ENCODE results near the gene TMEM141. TPM values are rescaled to one million over a fixed set of nuclear protein-coding genes. Genes with fewer than 3 reads are reported as not detected.
A peak's percentile ranks its signal among the peaks of the same experiment; 100 is the strongest.
"Not testable (repeated sequence)": the region's sequence is repeated elsewhere in the genome, so short reads cannot be mapped to it uniquely, and the experiment has no call there.

The TMEM141 gene
- polyA plus RNA-seq, 1 donor = 324 TPM

- H3K27ac ChIP-seq (ENCODE audit: low read length) = no peak overlapping the region
Observed at GRCh38 chr9:136786451-136786850, 4.7 kb upstream of the TMEM141 start.

DNA sequence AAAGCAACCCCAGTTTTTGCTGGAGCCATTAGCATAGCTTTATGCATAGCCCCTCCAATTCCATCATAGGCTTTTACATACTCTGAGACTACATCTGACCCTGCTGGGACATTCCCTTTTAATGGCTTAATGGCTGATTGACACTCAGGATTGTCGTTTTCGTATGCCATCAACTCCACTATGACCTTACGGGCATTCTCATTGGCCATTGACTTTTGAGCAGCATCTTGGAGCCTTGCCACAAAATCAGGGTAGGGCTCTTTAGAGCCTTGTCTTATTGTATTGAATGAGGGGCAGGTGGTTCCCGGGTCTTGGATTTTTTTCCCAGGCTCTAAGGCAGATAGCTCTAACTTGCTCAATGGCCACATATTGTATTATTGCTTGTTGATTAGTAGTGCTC is 4.2 kb upstream of the TMEM141 start:
- peaks cover 33% of the 10 kb centered on the region for H3K4me1 ChIP-seq (ENCODE audit: control insufficient read depth, insufficient read depth, low read length)
- H3K27me3 ChIP-seq (ENCODE audit: control insufficient read depth, insufficient read depth, low read length); DNase-seq; H3K9me3 ChIP-seq (ENCODE audit: control insufficient read depth, low read depth, low read length); H3K36me3 ChIP-seq (ENCODE audit: control insufficient read depth, insufficient read depth, low read length); H3K4me3 ChIP-seq (ENCODE audit: low read length); H3K27ac ChIP-seq (ENCODE audit: low read length): not testable (repeated sequence)
- WGBS (ENCODE audit: insufficient coverage, low lambda C conversion rate) = no CpG with 5 or more reads among the region's 4 CpGs

More at GRCh38 chr9:136786451-136786850, 4.7 kb upstream of the TMEM141 start:
- Histone ChIP-seq H3K9me3 (ENCODE audit: control insufficient read depth, low read depth, low read length) (no peaks in the 10 kb centered on the region), H3K4me1 (ENCODE audit: control insufficient read depth, insufficient read depth, low read length) (peaks cover 32% of the 10 kb centered on the region), H3K36me3 (ENCODE audit: control insufficient read depth, insufficient read depth, low read length) (no peaks in the 10 kb centered on the region), H3K4me3 (ENCODE audit: low read length) (no peak overlapping the region), H3K27me3 (ENCODE audit: control insufficient read depth, insufficient read depth, low read length) (no peaks in the 10 kb centered on the region)
- no peak for DNase-seq
- 70% methylated on average over 2 of the region's 10 CpGs for WGBS (ENCODE audit: insufficient coverage, low lambda C conversion rate)

- no peaks in the 10 kb centered on the region for H3K27me3 ChIP-seq (ENCODE audit: control insufficient read depth, insufficient read depth, low read length)
- peak in 1 of 2 donors; percentile 77 for DNase-seq
- peaks cover 6% of the 10 kb centered on the region for H3K36me3 ChIP-seq (ENCODE audit: control insufficient read depth, insufficient read depth, low read length)
- H3K4me1 ChIP-seq (ENCODE audit: control insufficient read depth, insufficient read depth, low read length) = peaks cover 42% of the 10 kb centered on the region
- no peaks in the 10 kb centered on the region for H3K9me3 ChIP-seq (ENCODE audit: control insufficient read depth, low read depth, low read length)
- H3K4me3 ChIP-seq (ENCODE audit: low read length) = peak overlapping the region; percentile 8
- 23% methylated on average over 3 of the region's 21 CpGs for WGBS (ENCODE audit: insufficient coverage, low lambda C conversion rate)
- H3K27ac ChIP-seq (ENCODE audit: low read length) = peak overlapping the region; percentile 74
Observed at GRCh38 chr9:136787690-136788400, 3.3 kb upstream of the TMEM141 start.

GRCh38 chr9:136788644-136789522 is 2.3 kb upstream of the TMEM141 start:
- Histone ChIP-seq H3K4me1 (ENCODE audit: control insufficient read depth, insufficient read depth, low read length) (peaks cover 51% of the 10 kb centered on the region), H3K27ac (ENCODE audit: low read length) (peak overlapping the region; percentile 96), H3K4me3 (ENCODE audit: low read length) (peak overlapping the region; percentile 8)
- H3K27me3 ChIP-seq (ENCODE audit: control insufficient read depth, insufficient read depth, low read length); H3K9me3 ChIP-seq (ENCODE audit: control insufficient read depth, low read depth, low read length); H3K36me3 ChIP-seq (ENCODE audit: control insufficient read depth, insufficient read depth, low read length): not testable (repeated sequence)
- DNase-seq = peak in 1 of 2 donors; percentile 86
- 10% methylated on average over 4 of the region's 27 CpGs for WGBS (ENCODE audit: insufficient coverage, low lambda C conversion rate)

DNA sequence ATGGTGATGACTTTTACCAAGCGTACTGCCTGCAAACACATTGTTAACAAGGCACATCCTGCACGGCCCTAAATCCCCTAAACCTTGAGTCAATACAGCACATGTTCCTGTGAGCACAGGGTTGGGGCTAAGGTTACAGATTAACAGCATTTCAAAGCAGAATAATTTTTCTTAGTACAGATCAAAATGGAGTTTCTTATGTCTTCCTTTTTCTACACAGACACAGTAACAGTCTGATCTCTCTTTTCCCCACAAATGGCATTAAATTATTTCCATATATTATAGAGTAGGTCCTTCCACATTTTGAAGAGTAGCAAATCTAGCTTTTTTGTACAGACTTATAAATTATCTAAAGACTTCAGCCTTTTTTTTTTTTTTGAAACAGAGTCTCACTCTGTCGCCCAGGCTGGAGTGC is 1.6 kb upstream of the TMEM141 start:
- peak in 1 of 2 donors; percentile 86 for DNase-seq
- no CpG with 5 or more reads among the region's 3 CpGs for WGBS (ENCODE audit: insufficient coverage, low lambda C conversion rate)
- Histone ChIP-seq H3K9me3 (ENCODE audit: control insufficient read depth, low read depth, low read length) (no peaks in the 10 kb centered on the region), H3K36me3 (ENCODE audit: control insufficient read depth, insufficient read depth, low read length) (peaks cover 13% of the 10 kb centered on the region), H3K27me3 (ENCODE audit: control insufficient read depth, insufficient read depth, low read length) (no peaks in the 10 kb centered on the region), H3K27ac (ENCODE audit: low read length) (peak overlapping the region; percentile 96), H3K4me3 (ENCODE audit: low read length) (no peak overlapping the region), H3K4me1 (ENCODE audit: control insufficient read depth, insufficient read depth, low read length) (peaks cover 55% of the 10 kb centered on the region)

DNA sequence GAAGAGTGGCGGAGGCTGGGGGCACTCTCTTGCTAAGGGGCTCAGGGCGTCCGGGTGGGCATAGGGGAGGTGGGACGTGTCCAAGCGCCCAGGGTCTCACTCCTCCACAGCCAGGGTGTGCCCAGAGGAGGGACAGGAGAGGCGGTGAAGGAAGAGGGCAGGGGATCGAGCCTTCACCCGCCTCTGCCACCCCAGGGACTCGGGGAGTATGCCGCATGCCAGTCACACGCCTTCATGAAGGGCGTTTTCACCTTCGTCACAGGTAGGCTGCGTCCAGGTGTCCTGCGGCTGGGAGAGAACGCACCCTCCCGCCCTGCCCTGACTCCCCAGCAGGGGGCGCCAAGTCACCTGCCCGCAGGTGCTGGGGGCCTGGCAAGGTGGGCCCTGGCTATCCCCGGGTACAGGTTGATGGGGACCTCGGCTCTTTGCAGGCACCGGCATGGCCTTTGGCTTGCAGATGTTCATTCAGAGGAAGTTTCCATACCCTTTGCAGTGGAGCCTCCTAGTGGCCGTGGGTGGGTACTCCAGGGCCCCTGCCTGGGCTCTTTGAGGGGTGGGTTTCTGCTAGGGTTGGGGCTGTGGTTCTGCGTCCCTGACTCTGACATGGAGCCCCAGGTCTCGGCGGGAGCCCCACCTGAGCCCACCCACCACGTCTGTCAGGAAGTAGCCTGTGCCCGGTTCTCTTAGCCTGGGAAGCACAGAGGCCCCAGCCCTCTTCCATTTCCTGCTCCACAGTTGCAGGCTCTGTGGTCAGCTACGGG is 552 bp downstream of the TMEM141 start:
- H3K4me1 ChIP-seq (ENCODE audit: control insufficient read depth, insufficient read depth, low read length) = peaks cover 71% of the 10 kb centered on the region
- peak overlapping the region; percentile 100 for H3K27ac ChIP-seq (ENCODE audit: low read length)
- no peaks in the 10 kb centered on the region for H3K27me3 ChIP-seq (ENCODE audit: control insufficient read depth, insufficient read depth, low read length)
- H3K4me3 ChIP-seq (ENCODE audit: low read length) = peak overlapping the region; percentile 98
- DNase-seq = peak; percentile 85 to 87
- no CpG with 5 or more reads among the region's 29 CpGs for WGBS (ENCODE audit: insufficient coverage, low lambda C conversion rate)
- H3K9me3 ChIP-seq (ENCODE audit: control insufficient read depth, low read depth, low read length) = no peaks in the 10 kb centered on the region
- peaks cover 17% of the 10 kb centered on the region for H3K36me3 ChIP-seq (ENCODE audit: control insufficient read depth, insufficient read depth, low read length)

DNA sequence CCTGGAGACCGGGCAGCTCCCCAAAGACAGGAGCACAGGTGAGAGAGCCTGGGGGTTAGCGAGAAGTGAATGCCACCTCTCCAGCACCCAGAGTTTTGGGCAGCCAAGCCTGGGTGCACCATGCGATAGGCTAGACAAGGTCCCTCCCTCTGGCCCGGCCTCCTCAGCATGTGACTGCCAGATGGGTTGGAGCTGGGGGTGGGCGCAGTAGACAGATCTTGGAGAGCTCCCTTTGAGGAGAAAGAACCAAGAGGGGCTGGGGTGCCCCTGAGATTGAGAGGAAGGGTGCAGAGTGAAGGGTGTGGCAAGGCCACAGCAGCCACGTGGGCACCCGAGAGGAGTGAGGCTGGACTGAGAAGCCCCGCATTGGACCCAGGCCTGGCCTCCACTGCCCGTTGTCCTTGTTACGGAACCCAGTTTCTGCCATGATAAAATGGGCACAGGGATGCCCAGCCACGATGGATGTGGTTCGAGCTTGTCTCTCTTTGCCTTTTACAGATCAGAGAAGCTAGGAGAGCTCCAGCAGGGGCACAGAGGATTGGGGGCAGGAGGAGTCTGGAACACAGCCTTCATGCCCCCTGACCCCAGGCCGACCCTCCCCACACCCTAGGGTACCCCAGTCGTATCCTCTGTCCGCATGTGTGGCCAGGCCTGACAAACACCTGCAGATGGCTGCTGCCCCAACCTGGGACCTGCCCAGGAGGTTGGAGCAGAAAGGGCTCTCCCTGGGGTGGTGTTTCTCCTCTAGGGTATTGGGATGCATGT is 1.4 kb downstream of the TMEM141 start:
- no CpG with 5 or more reads among the region's 15 CpGs for WGBS (ENCODE audit: insufficient coverage, low lambda C conversion rate)
- DNase-seq = peak in 1 of 2 donors; percentile 83
- Histone ChIP-seq H3K36me3 (ENCODE audit: control insufficient read depth, insufficient read depth, low read length) (peaks cover 17% of the 10 kb centered on the region), H3K27ac (ENCODE audit: low read length) (peak overlapping the region; percentile 100), H3K9me3 (ENCODE audit: control insufficient read depth, low read depth, low read length) (no peaks in the 10 kb centered on the region), H3K27me3 (ENCODE audit: control insufficient read depth, insufficient read depth, low read length) (no peaks in the 10 kb centered on the region), H3K4me1 (ENCODE audit: control insufficient read depth, insufficient read depth, low read length) (peaks cover 75% of the 10 kb centered on the region), H3K4me3 (ENCODE audit: low read length) (peak overlapping the region; percentile 98)

GRCh38 chr9:136793086-136793946 is 2.2 kb downstream of the TMEM141 start:
- peaks cover 17% of the 10 kb centered on the region for H3K36me3 ChIP-seq (ENCODE audit: control insufficient read depth, insufficient read depth, low read length)
- peak overlapping the region; percentile 100 for H3K27ac ChIP-seq (ENCODE audit: low read length)
- H3K27me3 ChIP-seq (ENCODE audit: control insufficient read depth, insufficient read depth, low read length) = no peaks in the 10 kb centered on the region
- H3K4me3 ChIP-seq (ENCODE audit: low read length) = peak overlapping the region; percentile 98
- WGBS (ENCODE audit: insufficient coverage, low lambda C conversion rate) = no CpG with 5 or more reads among the region's 17 CpGs
- H3K9me3 ChIP-seq (ENCODE audit: control insufficient read depth, low read depth, low read length) = no peaks in the 10 kb centered on the region
- DNase-seq = peak; percentile 95 to 99
- peaks cover 74% of the 10 kb centered on the region for H3K4me1 ChIP-seq (ENCODE audit: control insufficient read depth, insufficient read depth, low read length)

All from large intestine (tissue), 3 donors.